H9 (cell line): ENCODE data around the gene TRIM44. TPM values are rescaled to one million over a fixed set of nuclear protein-coding genes. Genes with fewer than 3 reads are reported as not detected.

Experiments used
- DNase-seq: peaks from one replicate; pipeline ENCODE4 v3.0.0-alpha.2; 2017
- H2AFZ ChIP-seq: one replicate; pipeline ENCODE4 v1.6.1; 2013; ENCODE audit warnings: mild to moderate bottlenecking, low read length, control low read depth, moderate library complexity
- H2AK5ac ChIP-seq: 2 replicates; pipeline ENCODE4 v1.6.1; 2013; ENCODE audit warnings: low read length, control low read depth, mixed read lengths; ENCODE audit not compliant: insufficient read length
- H2BK120ac ChIP-seq: one replicate; pipeline ENCODE4 v1.6.1; 2013; ENCODE audit warnings: low read depth, mild to moderate bottlenecking, low read length, control low read depth, inconsistent platforms; ENCODE audit not compliant: poor library complexity, severe bottlenecking
- H2BK12ac ChIP-seq: 2 replicates; pipeline ENCODE4 v1.6.1; 2013; ENCODE audit warnings: low read length, control low read depth, mixed read lengths, low read depth; ENCODE audit not compliant: insufficient read length
- H2BK15ac ChIP-seq: 2 replicates; pipeline ENCODE4 v1.6.1; 2013; ENCODE audit warnings: low read depth, low read length, control low read depth
- H2BK20ac ChIP-seq: one replicate; pipeline ENCODE4 v1.6.1; 2013; ENCODE audit warnings: low read depth, mild to moderate bottlenecking, low read length, control low read depth, inconsistent platforms; ENCODE audit not compliant: poor library complexity, severe bottlenecking
- H2BK5ac ChIP-seq: 2 replicates; pipeline ENCODE4 v1.6.1; 2013; ENCODE audit warnings: low read length, control low read depth, mixed read lengths; ENCODE audit not compliant: insufficient read length
- H3K14ac ChIP-seq: 2 replicates; pipeline ENCODE4 v1.6.1; 2013; ENCODE audit warnings: low read length, control low read depth; ENCODE audit not compliant: insufficient read depth
- H3K18ac ChIP-seq: 2 replicates; pipeline ENCODE4 v1.6.1; 2013; ENCODE audit warnings: low read depth, mild to moderate bottlenecking, mixed read lengths, low read length, control low read depth; ENCODE audit not compliant: insufficient read length
- H3K23ac ChIP-seq: 2 replicates; pipeline ENCODE4 v1.6.1; 2013; ENCODE audit warnings: low read length, control low read depth, mixed read lengths, low read depth; ENCODE audit not compliant: insufficient read length
- H3K23me2 ChIP-seq: 2 replicates; pipeline ENCODE4 v1.6.1; 2013; ENCODE audit warnings: low read depth, mild to moderate bottlenecking, mixed read lengths, low read length, control low read depth; ENCODE audit not compliant: insufficient read length, poor library complexity, severe bottlenecking
- H3K27ac ChIP-seq: 2 replicates; pipeline ENCODE4 v1.5.1; 2013; ENCODE audit warnings: low read length, control low read depth, mixed read lengths, low read depth; ENCODE audit not compliant: insufficient read length
- H3K27me3 ChIP-seq: 2 replicates; pipeline ENCODE4 v1.6.1; 2013; ENCODE audit warnings: low read length, control low read depth, inconsistent platforms; ENCODE audit not compliant: insufficient read depth
- H3K4ac ChIP-seq: 2 replicates; pipeline ENCODE4 v1.6.1; 2013; ENCODE audit warnings: low read depth, mild to moderate bottlenecking, control low read depth, inconsistent platforms, low read length, moderate library complexity
- H3K4me1 ChIP-seq: 2 replicates; pipeline ENCODE4 v1.6.1; 2013; ENCODE audit warnings: low read length, control low read depth, inconsistent platforms; ENCODE audit not compliant: insufficient read depth
- H3K4me2 ChIP-seq: 2 replicates; pipeline ENCODE4 v1.6.1; 2013; ENCODE audit warnings: low read length, control low read depth, mixed read lengths; ENCODE audit not compliant: insufficient read length, insufficient read depth
- H3K56ac ChIP-seq: 2 replicates; pipeline ENCODE4 v1.6.1; 2013; ENCODE audit warnings: low read depth, mild to moderate bottlenecking, mixed read lengths, low read length, control low read depth; ENCODE audit not compliant: insufficient read length
- H3K79me1 ChIP-seq: 2 replicates; pipeline ENCODE4 v1.6.1; 2013; ENCODE audit warnings: low read depth, mild to moderate bottlenecking, moderate library complexity, low read length, control low read depth, inconsistent platforms; ENCODE audit not compliant: insufficient read depth, poor library complexity, severe bottlenecking
- H3K79me2 ChIP-seq: 2 replicates; pipeline ENCODE4 v1.6.1; 2013; ENCODE audit warnings: low read length, control low read depth, inconsistent platforms; ENCODE audit not compliant: insufficient read depth
- H3K9ac ChIP-seq: 2 replicates; pipeline ENCODE4 v1.6.1; 2013; ENCODE audit warnings: low read length, control low read depth, mixed read lengths; ENCODE audit not compliant: insufficient read length; ENCODE audit errors: extremely low read depth
- H3K9me3 ChIP-seq: one replicate; pipeline ENCODE4 v1.6.1; 2013; ENCODE audit warnings: low read depth, low read length, inconsistent platforms; ENCODE audit not compliant: control insufficient read depth
- H3T11ph ChIP-seq: one replicate; pipeline ENCODE4 v1.6.1; 2013; ENCODE audit warnings: mild to moderate bottlenecking, low read length, control low read depth, inconsistent platforms
- H4K20me1 ChIP-seq: one replicate; pipeline ENCODE4 v1.6.1; 2013; ENCODE audit not compliant: control insufficient read depth, insufficient read length, insufficient read depth
- H4K5ac ChIP-seq: 2 replicates; pipeline ENCODE4 v1.6.1; 2013; ENCODE audit warnings: low read depth, mild to moderate bottlenecking, mixed read lengths, low read length, control low read depth; ENCODE audit not compliant: insufficient read length
- H4K8ac ChIP-seq: replicated peaks from 2 replicates; pipeline ENCODE4 v1.6.1; 2013; ENCODE audit warnings: low read length, control low read depth, mixed read lengths, low read depth; ENCODE audit not compliant: insufficient read length
- H4K91ac ChIP-seq: 2 replicates; pipeline ENCODE4 v1.6.1; 2013; ENCODE audit warnings: low read depth, mild to moderate bottlenecking, moderate library complexity, mixed read lengths, low read length, control low read depth; ENCODE audit not compliant: insufficient read length
- H3K27ac Mint-ChIP-seq, 3 experiments: 2 replicates in 2 of 3; 3 replicates in 1 of 3; pipeline ENCODE4 v1.8.0; 2020 to 2021; ENCODE audit warnings: mixed read lengths in 3 of 3, mild to moderate bottlenecking in 1 of 3, moderate library complexity in 1 of 3
- H3K27me3 Mint-ChIP-seq: 2 replicates; pipeline ENCODE4 v1.8.0; 2021; ENCODE audit warnings: low read depth, mild to moderate bottlenecking, moderate library complexity, mixed read lengths
- H3K36me3 Mint-ChIP-seq, 3 experiments: 2 replicates in 2 of 3; 3 replicates in 1 of 3; pipeline ENCODE4 v1.8.0; 2020 to 2021; ENCODE audit warnings: low read depth in 3 of 3, mixed read lengths in 3 of 3; ENCODE audit not compliant: insufficient read depth in 1 of 3
- H3K4me1 Mint-ChIP-seq, 2 experiments: 2 replicates each; pipeline ENCODE4 v1.8.0; 2020; ENCODE audit warnings: mixed read lengths in 2 of 2
- H3K4me3 Mint-ChIP-seq, 2 experiments: 2 replicates in 1 of 2; 3 replicates in 1 of 2; pipeline ENCODE4 v1.8.0; 2020 to 2021; ENCODE audit warnings: mild to moderate bottlenecking in 2 of 2, mixed read lengths in 2 of 2, moderate library complexity in 1 of 2
- H3K9me3 Mint-ChIP-seq, 2 experiments: 2 replicates in 1 of 2; 3 replicates in 1 of 2; pipeline ENCODE4 v1.8.0; 2020; ENCODE audit warnings: mild to moderate bottlenecking in 2 of 2, mixed read lengths in 2 of 2, moderate library complexity in 1 of 2
- WGBS: extraction: QIAGEN DNeasy Blood & Tissue Kit; methylation state at CpG from one replicate; pipeline ENCODE4 v1.1.7; 2013; ENCODE audit warnings: missing lambda C conversion rate, low lambda C conversion rate, mixed read lengths; ENCODE audit not compliant: insufficient read length; ENCODE audit errors: extremely low coverage; 5-methylcytosine and 5-hydroxymethylcytosine counted together
- total RNA-seq: library from RNA; stranded (reverse); gene quantifications from 2 replicates; pipeline ENCODE4 v1.2.1, GENCODE V29; 2021
- TF ChIP-seq, protein P1 (sequence below): fragments of 200-600 bp; sonication (generic); conservative IDR thresholded peaks from 3 replicates; pipeline ENCODE4 v1.8.0; 2021; ENCODE audit warnings: antibody characterized with exemption, mild to moderate bottlenecking

Gene TRIM44
- total RNA-seq, 1 experiment from 2014 or later = 37.7 TPM

DNA sequence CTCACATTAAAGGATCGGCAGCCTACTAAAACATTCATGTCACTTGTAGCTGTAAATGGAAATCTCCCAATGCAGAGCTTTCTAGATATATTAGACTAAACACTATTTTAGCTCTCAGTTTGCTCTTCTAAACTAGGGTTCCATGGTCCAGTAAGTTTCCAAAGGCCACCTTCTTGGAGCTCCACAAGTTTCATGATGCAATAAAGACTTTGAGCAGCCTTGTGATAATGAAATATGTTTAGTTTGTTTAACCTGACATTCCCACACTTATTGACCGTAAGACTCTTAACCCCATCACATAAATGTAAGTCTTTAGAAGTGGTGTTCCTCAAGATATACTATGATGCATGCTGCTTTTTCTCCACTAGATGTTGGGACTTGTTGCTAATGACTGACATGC lies 87.7 kb downstream of the TRIM44 start:
- no peaks in the 10 kb centered on the region for H3K23me2 ChIP-seq
- Mint-ChIP-seq H3K27ac (no peak overlapping the region), H3K9me3 (peaks cover 4 to 5% of the 10 kb centered on the region in 2 experiments; a peak in 4 of 5 replicates), H3K4me3 (no peak overlapping the region), H3K27me3 (no peaks in the 10 kb centered on the region), H3K36me3 (peaks cover 3 to 4% (median 3%) of the 10 kb centered on the region in 3 experiments; a peak in 3 of 7 replicates), H3K4me1 (peaks cover 17 to 20% of the 10 kb centered on the region in 2 experiments)
- H3K4me1 ChIP-seq = peaks cover 3% of the 10 kb centered on the region; the same call in 1 of the 2 replicates
- no peak overlapping the region for H2BK15ac ChIP-seq
- H3K4me2 ChIP-seq = no peak overlapping the region
- H3K27me3 ChIP-seq = no peaks in the 10 kb centered on the region
- H3K56ac ChIP-seq = no peak overlapping the region
- no peak for DNase-seq
- H4K8ac ChIP-seq = no peak overlapping the region
- H2BK120ac ChIP-seq = no peak overlapping the region
- H4K5ac ChIP-seq = no peak overlapping the region
- no peak overlapping the region for H3K18ac ChIP-seq
- H2AFZ ChIP-seq = no peak overlapping the region
- WGBS = no CpG with 5 or more reads among the region's 2 CpGs
- H2BK12ac ChIP-seq = no peak overlapping the region
- H3K23ac ChIP-seq = no peak overlapping the region
- H3K9me3 ChIP-seq = no peaks in the 10 kb centered on the region
- H2BK20ac ChIP-seq = no peak overlapping the region
- no peak overlapping the region for H3K27ac ChIP-seq
- no peaks in the 10 kb centered on the region for H3K79me1 ChIP-seq
- H4K91ac ChIP-seq = no peak overlapping the region
- no peaks in the 10 kb centered on the region for H4K20me1 ChIP-seq
- H2AK5ac ChIP-seq = no peak overlapping the region
- no peak overlapping the region for H3K14ac ChIP-seq
- TF ChIP-seq, protein P1, sequence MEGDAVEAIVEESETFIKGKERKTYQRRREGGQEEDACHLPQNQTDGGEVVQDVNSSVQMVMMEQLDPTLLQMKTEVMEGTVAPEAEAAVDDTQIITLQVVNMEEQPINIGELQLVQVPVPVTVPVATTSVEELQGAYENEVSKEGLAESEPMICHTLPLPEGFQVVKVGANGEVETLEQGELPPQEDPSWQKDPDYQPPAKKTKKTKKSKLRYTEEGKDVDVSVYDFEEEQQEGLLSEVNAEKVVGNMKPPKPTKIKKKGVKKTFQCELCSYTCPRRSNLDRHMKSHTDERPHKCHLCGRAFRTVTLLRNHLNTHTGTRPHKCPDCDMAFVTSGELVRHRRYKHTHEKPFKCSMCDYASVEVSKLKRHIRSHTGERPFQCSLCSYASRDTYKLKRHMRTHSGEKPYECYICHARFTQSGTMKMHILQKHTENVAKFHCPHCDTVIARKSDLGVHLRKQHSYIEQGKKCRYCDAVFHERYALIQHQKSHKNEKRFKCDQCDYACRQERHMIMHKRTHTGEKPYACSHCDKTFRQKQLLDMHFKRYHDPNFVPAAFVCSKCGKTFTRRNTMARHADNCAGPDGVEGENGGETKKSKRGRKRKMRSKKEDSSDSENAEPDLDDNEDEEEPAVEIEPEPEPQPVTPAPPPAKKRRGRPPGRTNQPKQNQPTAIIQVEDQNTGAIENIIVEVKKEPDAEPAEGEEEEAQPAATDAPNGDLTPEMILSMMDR = no peak
- no peak overlapping the region for H3T11ph ChIP-seq
- no peaks in the 10 kb centered on the region for H3K79me2 ChIP-seq
- H3K4ac ChIP-seq = no peak overlapping the region
- H2BK5ac ChIP-seq = no peak overlapping the region
- H3K9ac ChIP-seq = no peak overlapping the region
